NOMO-1 treated with dmso at 0.1 percent for 144 hours (cell line): ENCODE results near the gene TESK2.
"Not testable (repeated sequence)": the region's sequence is repeated elsewhere in the genome, so short reads cannot be mapped to it uniquely, and the experiment has no call there.

Source experiments
- DNase-seq: peaks from one replicate; lab custom pipeline; 2025; ENCODE audit not compliant: unreplicated experiment; lab: John Stamatoyannopoulos, UW

TESK2 gene

GRCh38 chr1:45380125-45380524 is 110.8 kb downstream of the TESK2 start:
- DNase-seq = no peak

GRCh38 chr1:45379524-45379923 is 111.4 kb downstream of the TESK2 start:
- no peak for DNase-seq

GRCh38 chr1:45378184-45378583 is 112.8 kb downstream of the TESK2 start:
- no peak for DNase-seq

- no peak for DNase-seq
These were observed 115.6 kb downstream of the TESK2 start for GRCh38 chr1:45375104-45376090.

- DNase-seq = no peak
These were observed 117.4 kb downstream of the TESK2 start for GRCh38 chr1:45373573-45373972.

- no peak for DNase-seq
These were observed 120.4 kb downstream of the TESK2 start for GRCh38 chr1:45370575-45370974.

- no peak for DNase-seq
These were observed 125.9 kb downstream of the TESK2 start for GRCh38 chr1:45365051-45365450.

GRCh38 chr1:45364294-45364693 is 126.7 kb downstream of the TESK2 start:
- no peak for DNase-seq

GRCh38 chr1:45360981-45361380 is 130.0 kb downstream of the TESK2 start:
- DNase-seq = not testable (repeated sequence)

GRCh38 chr1:45359882-45360513 is 131.0 kb downstream of the TESK2 start:
- DNase-seq = peak; percentile 15

- DNase-seq = no peak
These were observed 134.8 kb downstream of the TESK2 start for GRCh38 chr1:45356186-45356585.

GRCh38 chr1:45355683-45356082 is 135.3 kb downstream of the TESK2 start:
- DNase-seq = no peak

GRCh38 chr1:45354838-45355237 is 136.1 kb downstream of the TESK2 start:
- no peak for DNase-seq

GRCh38 chr1:45353685-45354084 is 137.3 kb downstream of the TESK2 start:
- DNase-seq = no peak

- DNase-seq = no peak
These were observed 139.5 kb downstream of the TESK2 start for GRCh38 chr1:45351508-45351907.

- DNase-seq = no peak
These were observed 141.8 kb downstream of the TESK2 start for GRCh38 chr1:45348966-45349677.

- DNase-seq = no peak
These were observed 142.4 kb downstream of the TESK2 start for GRCh38 chr1:45348609-45348965.

GRCh38 chr1:45348020-45348419 is 142.9 kb downstream of the TESK2 start:
- no peak for DNase-seq

GRCh38 chr1:45346473-45346872 is 144.5 kb downstream of the TESK2 start:
- no peak for DNase-seq

- no peak for DNase-seq
These were observed 145.9 kb downstream of the TESK2 start for GRCh38 chr1:45345014-45345413.

- DNase-seq = no peak
These were observed 146.5 kb downstream of the TESK2 start for GRCh38 chr1:45344499-45344898.
